ENCODE data around the gene KANK2.

The KANK2 gene

GRCh38 chr19:11176466-11177193 lies 20.7 kb downstream of the KANK2 start:
- DNase-seq (no peak), ATAC-seq (ENCODE audit: insufficient read depth, low read depth) (no peak)
- Histone ChIP-seq H3K27me3 (ENCODE audit: insufficient read depth, low read length, poor library complexity) (no peaks in the 10 kb centered on the region), H2AFZ (ENCODE audit: low read depth, low read length) (no peak overlapping the region), H3K36me3 (ENCODE audit: insufficient read depth, low read length) (no peaks in the 10 kb centered on the region), H3K27ac (ENCODE audit: low read length) (no peak overlapping the region), H3K79me2 (ENCODE audit: insufficient read depth, low read length) (no peaks in the 10 kb centered on the region), H3K4me1 (ENCODE audit: insufficient read depth, low read length) (no peaks in the 10 kb centered on the region), H3K9ac (ENCODE audit: low read depth, low read length) (no peak overlapping the region), H4K20me1 (ENCODE audit: insufficient read depth, low read length) (no peaks in the 10 kb centered on the region), H3K4me3 (ENCODE audit: low read depth in 1 of 2, low read length in 2 of 2) (no peak overlapping the region), H3K4me2 (ENCODE audit: insufficient read depth, low read length) (no peak overlapping the region), H3K9me3 (ENCODE audit: insufficient read depth, low read length, severe bottlenecking) (no peaks in the 10 kb centered on the region)
- TF ChIP-seq EZH2 (IDR thresholded peaks at IDR 0.05; ENCODE audit: borderline replicate concordance, low read depth, low read length, severe bottlenecking) = no peak
- TF ChIP-seq CTCF (IDR thresholded peaks at IDR 0.05; ENCODE audit: borderline replicate concordance, extremely low read depth, low read length, poor library complexity, severe bottlenecking) = no peak

GRCh38 chr19:11175920-11176319 lies 21.4 kb downstream of the KANK2 start:
- Histone ChIP-seq H3K36me3 (ENCODE audit: insufficient read depth, low read length) (no peaks in the 10 kb centered on the region), H3K79me2 (ENCODE audit: insufficient read depth, low read length) (no peaks in the 10 kb centered on the region)
- TF ChIP-seq CTCF (IDR thresholded peaks at IDR 0.05; ENCODE audit: borderline replicate concordance, extremely low read depth, low read length, poor library complexity, severe bottlenecking) (no peak), EZH2 (IDR thresholded peaks at IDR 0.05; ENCODE audit: borderline replicate concordance, low read depth, low read length, severe bottlenecking) (no peak)

GRCh38 chr19:11174336-11174735 lies 23.0 kb downstream of the KANK2 start:
- Histone ChIP-seq H4K20me1 (ENCODE audit: insufficient read depth, low read length) (no peaks in the 10 kb centered on the region), H3K27ac (ENCODE audit: low read length) (no peak overlapping the region), H3K4me3 (ENCODE audit: low read depth in 1 of 2, low read length in 2 of 2) (no peak overlapping the region), H3K36me3 (ENCODE audit: insufficient read depth, low read length) (no peaks in the 10 kb centered on the region), H3K4me1 (ENCODE audit: insufficient read depth, low read length) (no peaks in the 10 kb centered on the region), H3K79me2 (ENCODE audit: insufficient read depth, low read length) (no peaks in the 10 kb centered on the region), H2AFZ (ENCODE audit: low read depth, low read length) (no peak overlapping the region), H3K9me3 (ENCODE audit: insufficient read depth, low read length, severe bottlenecking) (no peaks in the 10 kb centered on the region), H3K4me2 (ENCODE audit: insufficient read depth, low read length) (no peak overlapping the region), H3K27me3 (ENCODE audit: insufficient read depth, low read length, poor library complexity) (no peaks in the 10 kb centered on the region), H3K9ac (ENCODE audit: low read depth, low read length) (no peak overlapping the region)
- TF ChIP-seq CTCF (IDR thresholded peaks at IDR 0.05; ENCODE audit: borderline replicate concordance, extremely low read depth, low read length, poor library complexity, severe bottlenecking) (no peak), EZH2 (IDR thresholded peaks at IDR 0.05; ENCODE audit: borderline replicate concordance, low read depth, low read length, severe bottlenecking) (no peak)
- DNase-seq (no peak), ATAC-seq (ENCODE audit: insufficient read depth, low read depth) (no peak)

More at GRCh38 chr19:11175920-11176319, 21.4 kb downstream of the KANK2 start:
- Histone ChIP-seq H4K20me1 (ENCODE audit: insufficient read depth, low read length) (no peaks in the 10 kb centered on the region), H3K4me1 (ENCODE audit: insufficient read depth, low read length) (no peaks in the 10 kb centered on the region), H3K27ac (ENCODE audit: low read length) (no peak overlapping the region), H3K4me3 (ENCODE audit: low read depth in 1 of 2, low read length in 2 of 2) (no peak overlapping the region), H3K9me3 (ENCODE audit: insufficient read depth, low read length, severe bottlenecking) (no peaks in the 10 kb centered on the region), H3K27me3 (ENCODE audit: insufficient read depth, low read length, poor library complexity) (no peaks in the 10 kb centered on the region), H3K9ac (ENCODE audit: low read depth, low read length) (no peak overlapping the region), H2AFZ (ENCODE audit: low read depth, low read length) (no peak overlapping the region), H3K4me2 (ENCODE audit: insufficient read depth, low read length) (no peak overlapping the region)
- DNase-seq = no peak
- ATAC-seq (ENCODE audit: insufficient read depth, low read depth) = no peak
